ENCODE measurements around the gene TOLLIP.

Gene TOLLIP

DNA sequence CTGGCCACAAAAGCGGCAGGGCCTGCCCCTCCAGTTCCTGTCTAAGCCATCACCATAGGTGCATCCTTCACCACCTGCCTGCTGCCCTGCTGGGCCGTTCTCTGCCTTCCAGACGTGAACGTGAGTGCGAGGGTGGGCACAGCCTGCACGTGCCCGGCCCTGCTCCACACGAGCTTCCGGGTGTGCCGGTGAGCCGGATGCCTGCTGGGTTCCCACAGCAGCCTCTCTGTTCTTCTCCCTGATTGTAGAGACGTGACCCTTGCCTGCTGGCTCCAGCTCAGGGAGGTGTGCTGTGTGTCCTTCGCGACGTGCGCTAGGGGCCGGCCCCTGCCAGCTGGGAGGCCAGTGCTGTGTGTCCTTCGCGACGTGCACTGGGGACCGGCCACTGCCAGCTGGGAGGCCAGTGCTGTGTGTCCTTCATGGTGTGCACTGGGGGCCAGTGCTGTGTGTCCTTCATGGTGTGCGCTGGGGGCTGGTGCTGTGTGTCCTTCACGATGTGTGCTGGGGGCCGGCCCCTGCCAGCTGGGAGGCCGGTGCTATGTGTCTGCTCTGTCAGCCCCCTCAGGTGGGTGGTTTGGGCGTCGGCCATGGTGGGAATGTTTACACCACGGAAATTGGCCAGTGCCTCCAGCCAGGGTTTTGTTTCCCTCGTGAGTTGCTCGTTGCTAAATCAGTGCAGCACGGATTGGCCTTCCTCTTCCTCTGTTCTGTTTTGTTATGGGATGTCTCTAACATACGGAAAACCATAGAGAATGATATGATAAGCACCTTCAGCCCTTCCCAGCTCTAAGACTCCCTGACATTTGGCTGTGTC lies 44.9 kb upstream of the TOLLIP start:
- TF ChIP-seq, protein P1, sequence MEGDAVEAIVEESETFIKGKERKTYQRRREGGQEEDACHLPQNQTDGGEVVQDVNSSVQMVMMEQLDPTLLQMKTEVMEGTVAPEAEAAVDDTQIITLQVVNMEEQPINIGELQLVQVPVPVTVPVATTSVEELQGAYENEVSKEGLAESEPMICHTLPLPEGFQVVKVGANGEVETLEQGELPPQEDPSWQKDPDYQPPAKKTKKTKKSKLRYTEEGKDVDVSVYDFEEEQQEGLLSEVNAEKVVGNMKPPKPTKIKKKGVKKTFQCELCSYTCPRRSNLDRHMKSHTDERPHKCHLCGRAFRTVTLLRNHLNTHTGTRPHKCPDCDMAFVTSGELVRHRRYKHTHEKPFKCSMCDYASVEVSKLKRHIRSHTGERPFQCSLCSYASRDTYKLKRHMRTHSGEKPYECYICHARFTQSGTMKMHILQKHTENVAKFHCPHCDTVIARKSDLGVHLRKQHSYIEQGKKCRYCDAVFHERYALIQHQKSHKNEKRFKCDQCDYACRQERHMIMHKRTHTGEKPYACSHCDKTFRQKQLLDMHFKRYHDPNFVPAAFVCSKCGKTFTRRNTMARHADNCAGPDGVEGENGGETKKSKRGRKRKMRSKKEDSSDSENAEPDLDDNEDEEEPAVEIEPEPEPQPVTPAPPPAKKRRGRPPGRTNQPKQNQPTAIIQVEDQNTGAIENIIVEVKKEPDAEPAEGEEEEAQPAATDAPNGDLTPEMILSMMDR (IDR thresholded peaks at IDR 0.05): no peak
- Histone ChIP-seq H3K4me3 (ENCODE audit: low read depth, low read length) (no peak overlapping the region), H3K9me3 (ENCODE audit: control insufficient read depth, low read length) (no peaks in the 10 kb centered on the region), H3K27ac (no peak overlapping the region), H3K9ac (no peak overlapping the region), H3K4me2 (ENCODE audit: low read length) (no peak overlapping the region), H3K27me3 (ENCODE audit: control insufficient read depth, insufficient read depth, low read length) (no peaks in the 10 kb centered on the region), H3K79me2 (no peaks in the 10 kb centered on the region), H2AFZ (no peak overlapping the region), H3K4me1 (no peaks in the 10 kb centered on the region), H3K36me3 (ENCODE audit: control insufficient read depth, insufficient read depth, low read length) (no peaks in the 10 kb centered on the region)

- H3K9ac ChIP-seq: no peak overlapping the region
- H3K27me3 ChIP-seq (ENCODE audit: control insufficient read depth, insufficient read depth, low read length): no peaks in the 10 kb centered on the region
Observed at GRCh38 chr11:1353383-1354124, 44.1 kb upstream of the TOLLIP start.

GRCh38 chr11:1352696-1353382 lies 43.4 kb upstream of the TOLLIP start:
- TF ChIP-seq, protein P1 (IDR thresholded peaks at IDR 0.05): no peak
- H3K9me3 ChIP-seq (ENCODE audit: control insufficient read depth, low read length): no peaks in the 10 kb centered on the region
- H3K9ac ChIP-seq: no peak overlapping the region
- H2AFZ ChIP-seq: no peak overlapping the region
- no peak overlapping the region for H3K4me2 ChIP-seq (ENCODE audit: low read length)
- H3K79me2 ChIP-seq: no peaks in the 10 kb centered on the region
- H3K27me3 ChIP-seq (ENCODE audit: control insufficient read depth, insufficient read depth, low read length): no peaks in the 10 kb centered on the region
- H3K36me3 ChIP-seq (ENCODE audit: control insufficient read depth, insufficient read depth, low read length): no peaks in the 10 kb centered on the region
- H3K4me1 ChIP-seq: no peaks in the 10 kb centered on the region
- no peak overlapping the region for H3K27ac ChIP-seq
- no peak overlapping the region for H3K4me3 ChIP-seq (ENCODE audit: low read depth, low read length)

More at GRCh38 chr11:1353383-1354124, 44.1 kb upstream of the TOLLIP start:
- no peak overlapping the region for H3K4me3 ChIP-seq (ENCODE audit: low read depth, low read length)
- no peaks in the 10 kb centered on the region for H3K9me3 ChIP-seq (ENCODE audit: control insufficient read depth, low read length)
- H3K27ac ChIP-seq: no peak overlapping the region
- H3K36me3 ChIP-seq (ENCODE audit: control insufficient read depth, insufficient read depth, low read length): no peaks in the 10 kb centered on the region
- TF ChIP-seq, protein P1 (IDR thresholded peaks at IDR 0.05): no peak
- no peak overlapping the region for H3K4me2 ChIP-seq (ENCODE audit: low read length)
- no peaks in the 10 kb centered on the region for H3K4me1 ChIP-seq
- H2AFZ ChIP-seq: no peak overlapping the region
- H3K79me2 ChIP-seq: no peaks in the 10 kb centered on the region

GRCh38 chr11:1351278-1351937 lies 42.0 kb upstream of the TOLLIP start:
- Histone ChIP-seq H2AFZ (no peak overlapping the region), H3K4me1 (no peaks in the 10 kb centered on the region)

More at GRCh38 chr11:1351278-1351937, 42.0 kb upstream of the TOLLIP start:
- Histone ChIP-seq H3K9ac (no peak overlapping the region), H3K9me3 (ENCODE audit: control insufficient read depth, low read length) (no peaks in the 10 kb centered on the region), H3K27ac (no peak overlapping the region), H3K79me2 (no peaks in the 10 kb centered on the region), H3K4me2 (ENCODE audit: low read length) (no peak overlapping the region), H3K36me3 (ENCODE audit: control insufficient read depth, insufficient read depth, low read length) (no peaks in the 10 kb centered on the region), H3K4me3 (ENCODE audit: low read depth, low read length) (no peak overlapping the region), H3K27me3 (ENCODE audit: control insufficient read depth, insufficient read depth, low read length) (no peaks in the 10 kb centered on the region)
- TF ChIP-seq, protein P1 (IDR thresholded peaks at IDR 0.05): no peak

All from parathyroid adenoma (tissue), 2 donors.